ENCODE results near the gene VWA7.

The VWA7 gene

GRCh38 chr6:31778999-31779885 lies 2.1 kb upstream of the VWA7 start:
- no peak overlapping the region for H3K4me3 ChIP-seq (ENCODE audit: low read depth, low read length)
- no peak for DNase-seq (ENCODE audit: low read depth, low spot score)
- TF ChIP-seq, protein P1, sequence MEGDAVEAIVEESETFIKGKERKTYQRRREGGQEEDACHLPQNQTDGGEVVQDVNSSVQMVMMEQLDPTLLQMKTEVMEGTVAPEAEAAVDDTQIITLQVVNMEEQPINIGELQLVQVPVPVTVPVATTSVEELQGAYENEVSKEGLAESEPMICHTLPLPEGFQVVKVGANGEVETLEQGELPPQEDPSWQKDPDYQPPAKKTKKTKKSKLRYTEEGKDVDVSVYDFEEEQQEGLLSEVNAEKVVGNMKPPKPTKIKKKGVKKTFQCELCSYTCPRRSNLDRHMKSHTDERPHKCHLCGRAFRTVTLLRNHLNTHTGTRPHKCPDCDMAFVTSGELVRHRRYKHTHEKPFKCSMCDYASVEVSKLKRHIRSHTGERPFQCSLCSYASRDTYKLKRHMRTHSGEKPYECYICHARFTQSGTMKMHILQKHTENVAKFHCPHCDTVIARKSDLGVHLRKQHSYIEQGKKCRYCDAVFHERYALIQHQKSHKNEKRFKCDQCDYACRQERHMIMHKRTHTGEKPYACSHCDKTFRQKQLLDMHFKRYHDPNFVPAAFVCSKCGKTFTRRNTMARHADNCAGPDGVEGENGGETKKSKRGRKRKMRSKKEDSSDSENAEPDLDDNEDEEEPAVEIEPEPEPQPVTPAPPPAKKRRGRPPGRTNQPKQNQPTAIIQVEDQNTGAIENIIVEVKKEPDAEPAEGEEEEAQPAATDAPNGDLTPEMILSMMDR (IDR thresholded peaks at IDR 0.05; ENCODE audit: insufficient read depth, low read length, missing control alignments) = no peak
- CTCF ChIA-PET = interaction anchor here (3.8 to 4.7 kb wide), 2 partner anchors 10 to 12 kb away, joined by 18 to 23 read pairs; no protein-coding TSS in a partner anchor
- POLR2A ChIA-PET = no interaction called here

DNA sequence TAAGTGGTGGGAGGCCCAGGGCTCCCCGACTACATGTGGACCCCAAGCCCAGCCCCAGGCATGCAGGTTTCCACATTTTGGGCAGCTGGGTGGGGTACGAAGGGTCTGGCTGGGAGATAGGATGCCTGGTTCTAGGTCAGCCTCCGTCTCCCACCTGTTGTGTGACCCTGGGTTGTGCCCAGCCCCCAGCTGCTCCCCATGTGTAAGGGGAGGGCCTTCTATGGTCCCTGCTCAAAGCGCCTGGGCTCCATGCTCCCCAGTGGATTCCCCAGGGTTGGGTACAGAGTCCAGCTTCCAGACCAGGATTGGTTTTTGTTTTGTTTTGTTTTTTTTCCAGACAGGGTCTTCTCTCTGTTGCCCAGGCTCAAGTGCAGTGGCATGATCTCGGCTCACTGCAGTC lies 1.1 kb upstream of the VWA7 start:
- POLR2A ChIA-PET = no interaction called here
- TF ChIP-seq, protein P1 (IDR thresholded peaks at IDR 0.05; ENCODE audit: insufficient read depth, low read length, missing control alignments) = no peak
- DNase-seq (ENCODE audit: low read depth, low spot score) = no peak
- H3K4me3 ChIP-seq (ENCODE audit: low read depth, low read length) = no peak overlapping the region
- CTCF ChIA-PET = interaction anchor here (1.0 to 3.8 kb wide), 4 partner anchors 9 to 18 kb away, joined by 3 to 18 read pairs (median 8); no protein-coding TSS in a partner anchor

- TF ChIP-seq, protein P1 (IDR thresholded peaks at IDR 0.05; ENCODE audit: insufficient read depth, low read length, missing control alignments) = no peak
- H3K4me3 ChIP-seq (ENCODE audit: low read depth, low read length) = no peak overlapping the region
- DNase-seq (ENCODE audit: low read depth, low spot score) = no peak
- POLR2A ChIA-PET = interaction anchor here (0.7 to 1.1 kb wide), 3 partner anchors 50 to 194 kb away, joined by 3 to 5 read pairs (median 3); partner anchors contain the start of genes DXO and HSPA1B
- CTCF ChIA-PET = interaction anchor here (0.6 to 3.8 kb wide), 5 partner anchors 8 to 39 kb away, joined by 3 to 18 read pairs (median 4); no protein-coding TSS in a partner anchor
These were observed 531 bp upstream of the VWA7 start for GRCh38 chr6:31777667-31778050.

- no peak for DNase-seq (ENCODE audit: low read depth, low spot score)
- no peak overlapping the region for H3K4me3 ChIP-seq (ENCODE audit: low read depth, low read length)
- POLR2A ChIA-PET = interaction anchor here (1.0 kb wide), 1 partner anchor 53 kb away, joined by 3 read pairs; no protein-coding TSS in a partner anchor
- TF ChIP-seq, protein P1 (IDR thresholded peaks at IDR 0.05; ENCODE audit: insufficient read depth, low read length, missing control alignments) = no peak
- CTCF ChIA-PET = no interaction called here
These were observed 591 bp downstream of the VWA7 start for GRCh38 chr6:31776485-31776988.

DNA sequence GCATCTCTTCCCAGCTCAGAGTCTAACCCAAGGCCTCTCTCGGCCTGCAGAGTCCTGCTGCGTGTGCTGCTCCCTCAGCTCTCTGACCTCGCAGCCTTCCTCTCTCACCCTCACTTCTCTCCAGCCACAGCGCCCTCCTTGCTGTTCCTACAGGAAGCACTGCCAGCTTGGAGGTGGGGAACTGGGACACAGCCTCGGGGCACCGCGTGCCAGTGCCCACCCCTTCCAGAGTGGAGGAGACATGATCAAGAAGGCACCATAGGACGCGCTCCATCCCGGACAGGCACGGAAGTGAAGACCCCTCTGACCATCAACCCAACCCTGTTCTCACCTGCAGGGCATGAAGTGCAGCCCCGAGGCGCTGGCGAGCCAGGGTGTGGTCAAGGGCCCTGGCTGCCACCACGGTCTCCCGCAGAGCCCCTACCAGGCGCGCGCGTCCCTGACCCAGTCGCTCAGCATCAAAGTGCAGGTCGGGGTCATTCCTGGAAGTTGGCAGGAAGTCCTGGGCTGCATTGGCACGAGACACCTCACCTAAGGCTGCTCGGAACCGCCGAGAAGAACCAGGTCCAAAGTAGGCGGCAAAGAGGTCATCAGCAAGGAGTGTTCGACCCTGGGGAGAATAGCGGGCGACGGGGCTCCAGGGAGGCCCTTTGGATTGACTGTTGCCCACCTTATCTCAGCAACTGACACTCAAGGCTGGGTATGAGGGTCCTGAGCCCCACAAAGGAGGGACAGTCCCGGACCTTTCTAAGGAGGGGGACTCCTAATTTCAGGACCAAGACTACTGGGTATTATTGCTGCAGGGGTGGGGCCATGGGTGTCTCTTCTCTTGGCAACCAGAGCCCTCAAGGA lies 1.3 kb downstream of the VWA7 start:
- ChIA-PET POLR2A (interaction anchor here (1.4 kb wide), 1 partner anchor 52 kb away, joined by 5 read pairs; the partner anchor contains the start of gene HSPA1B), CTCF (interaction anchor here (0.9 to 2.8 kb wide), 3 partner anchors 9 to 46 kb away, joined by 3 to 17 read pairs (median 5); no protein-coding TSS in a partner anchor)
- H3K4me3 ChIP-seq (ENCODE audit: low read depth, low read length) = no peak overlapping the region
- no peak for DNase-seq (ENCODE audit: low read depth, low spot score)
- TF ChIP-seq, protein P1 (IDR thresholded peaks at IDR 0.05; ENCODE audit: insufficient read depth, low read length, missing control alignments) = no peak
